Parathyroid adenoma (tissue), 2 donors: ENCODE data around the gene GFOD2.

Experiments used
- H2AFZ ChIP-seq: fragments of 300-600 bp; sonication (generic); one replicate; pipeline ENCODE4 v1.7.0; 2017; ENCODE audit warnings: antibody characterized with exemption, mild to moderate bottlenecking
- H3K27ac ChIP-seq: fragments of 300-600 bp; sonication (generic); one replicate; pipeline ENCODE4 v1.7.0; 2017
- H3K27me3 ChIP-seq: fragments of 300-600 bp; sonication (generic); one replicate; pipeline ENCODE4 v1.7.0; 2017; ENCODE audit warnings: low read length; ENCODE audit not compliant: control insufficient read depth, insufficient read depth
- H3K36me3 ChIP-seq: fragments of 300-600 bp; sonication (generic); one replicate; pipeline ENCODE4 v1.7.0; 2017; ENCODE audit warnings: low read length; ENCODE audit not compliant: control insufficient read depth, insufficient read depth
- H3K4me1 ChIP-seq: fragments of 300-600 bp; sonication (generic); one replicate; pipeline ENCODE4 v1.7.0; 2017; ENCODE audit warnings: control low read depth
- H3K4me2 ChIP-seq: fragments of 300-600 bp; sonication (generic); one replicate; pipeline ENCODE4 v1.7.0; 2017; ENCODE audit warnings: low read length
- H3K4me3 ChIP-seq: fragments of 300-600 bp; sonication (generic); one replicate; pipeline ENCODE4 v1.7.0; 2017; ENCODE audit warnings: low read depth, low read length
- H3K79me2 ChIP-seq: fragments of 300-600 bp; sonication (generic); one replicate; pipeline ENCODE4 v1.7.0; 2017; ENCODE audit warnings: control low read depth
- H3K9ac ChIP-seq: fragments of 300-600 bp; sonication (generic); one replicate; pipeline ENCODE4 v1.7.0; 2017; ENCODE audit warnings: mild to moderate bottlenecking
- H3K9me3 ChIP-seq: fragments of 300-600 bp; sonication (generic); one replicate; pipeline ENCODE4 v1.7.0; 2017; ENCODE audit warnings: low read length; ENCODE audit not compliant: control insufficient read depth
- TF ChIP-seq, protein P1 (sequence below): fragments of 300-600 bp; sonication (generic); IDR thresholded peaks from one replicate; pipeline ENCODE4 v1.7.0; 2017; ENCODE audit warnings: antibody characterized with exemption, mild to moderate bottlenecking
- donor health status: primary hyperparathyroidism.

Gene GFOD2

DNA sequence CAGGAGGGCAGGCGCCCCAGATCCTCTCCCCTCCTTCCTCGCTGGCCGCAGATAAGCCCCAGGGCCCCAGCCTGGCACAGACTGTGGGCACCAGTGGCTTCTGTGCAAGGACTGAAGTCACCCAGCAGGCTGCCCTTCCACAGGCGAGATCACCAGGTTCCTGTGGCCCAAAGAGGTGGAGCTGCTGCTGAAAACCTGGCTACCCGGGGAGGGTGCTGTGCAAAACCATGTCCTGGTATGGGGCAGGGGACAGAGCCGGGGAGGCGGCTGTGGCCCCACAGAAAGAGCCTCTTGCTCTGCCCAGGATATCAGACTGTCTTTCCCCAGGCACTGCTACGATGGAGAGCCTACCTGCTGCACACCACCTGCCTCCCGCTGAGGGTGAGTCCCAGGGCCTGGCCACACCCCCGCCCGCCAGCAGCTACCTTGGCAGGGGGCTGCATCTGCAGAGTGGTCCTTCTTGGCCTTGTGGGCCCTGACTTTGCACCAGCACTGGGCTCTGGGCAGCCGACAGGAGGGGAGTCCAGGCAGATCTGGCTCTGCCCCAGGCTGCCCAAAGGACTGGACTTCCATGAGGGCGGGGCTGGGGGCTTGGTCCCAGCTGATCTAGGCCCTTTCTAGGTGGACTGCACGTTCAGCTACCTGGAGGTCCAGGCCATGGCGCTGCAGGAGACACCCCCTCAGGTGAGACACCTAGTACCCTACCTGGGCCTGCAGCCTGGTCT, 73.6 kb downstream of the GFOD2 start:
- Histone ChIP-seq H3K27me3 (peaks cover 7% of the 10 kb centered on the region), H3K79me2 (no peaks in the 10 kb centered on the region), H3K27ac (no peak overlapping the region), H3K9me3 (no peaks in the 10 kb centered on the region), H3K36me3 (no peaks in the 10 kb centered on the region), H3K4me2 (no peak overlapping the region), H3K9ac (no peak overlapping the region), H3K4me1 (peaks cover 11% of the 10 kb centered on the region), H2AFZ (peak overlapping the region; percentile 75), H3K4me3 (no peak overlapping the region)
- TF ChIP-seq, protein P1, sequence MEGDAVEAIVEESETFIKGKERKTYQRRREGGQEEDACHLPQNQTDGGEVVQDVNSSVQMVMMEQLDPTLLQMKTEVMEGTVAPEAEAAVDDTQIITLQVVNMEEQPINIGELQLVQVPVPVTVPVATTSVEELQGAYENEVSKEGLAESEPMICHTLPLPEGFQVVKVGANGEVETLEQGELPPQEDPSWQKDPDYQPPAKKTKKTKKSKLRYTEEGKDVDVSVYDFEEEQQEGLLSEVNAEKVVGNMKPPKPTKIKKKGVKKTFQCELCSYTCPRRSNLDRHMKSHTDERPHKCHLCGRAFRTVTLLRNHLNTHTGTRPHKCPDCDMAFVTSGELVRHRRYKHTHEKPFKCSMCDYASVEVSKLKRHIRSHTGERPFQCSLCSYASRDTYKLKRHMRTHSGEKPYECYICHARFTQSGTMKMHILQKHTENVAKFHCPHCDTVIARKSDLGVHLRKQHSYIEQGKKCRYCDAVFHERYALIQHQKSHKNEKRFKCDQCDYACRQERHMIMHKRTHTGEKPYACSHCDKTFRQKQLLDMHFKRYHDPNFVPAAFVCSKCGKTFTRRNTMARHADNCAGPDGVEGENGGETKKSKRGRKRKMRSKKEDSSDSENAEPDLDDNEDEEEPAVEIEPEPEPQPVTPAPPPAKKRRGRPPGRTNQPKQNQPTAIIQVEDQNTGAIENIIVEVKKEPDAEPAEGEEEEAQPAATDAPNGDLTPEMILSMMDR: no peak

DNA sequence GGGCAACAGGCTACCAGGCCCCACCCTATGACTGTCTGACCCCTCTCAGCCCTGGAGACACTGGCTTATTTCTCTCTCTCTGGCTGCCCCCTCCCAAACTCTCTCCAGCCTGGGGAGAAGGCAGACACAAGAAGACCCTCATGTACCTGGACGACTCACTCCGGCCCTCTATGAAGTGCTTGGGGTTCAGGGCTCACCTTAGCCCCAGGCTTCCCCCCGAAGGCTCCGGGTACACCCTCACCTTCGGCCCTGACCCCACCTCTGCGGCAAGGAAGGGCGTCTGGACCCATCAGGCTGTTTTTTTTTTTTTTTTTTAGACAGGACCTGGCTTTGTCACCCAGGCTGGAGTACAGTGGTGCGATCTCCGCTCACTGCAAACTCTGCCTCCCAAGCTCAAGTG, 75.1 kb downstream of the GFOD2 start:
- no peak overlapping the region for H2AFZ ChIP-seq
- TF ChIP-seq, protein P1: no peak
- H3K9me3 ChIP-seq: no peaks in the 10 kb centered on the region
- no peak overlapping the region for H3K27ac ChIP-seq
- no peak overlapping the region for H3K4me2 ChIP-seq
- H3K9ac ChIP-seq: no peak overlapping the region
- H3K79me2 ChIP-seq: no peaks in the 10 kb centered on the region
- H3K4me1 ChIP-seq: peaks cover 11% of the 10 kb centered on the region
- no peaks in the 10 kb centered on the region for H3K36me3 ChIP-seq
- H3K4me3 ChIP-seq: no peak overlapping the region
- H3K27me3 ChIP-seq: peaks cover 7% of the 10 kb centered on the region

DNA sequence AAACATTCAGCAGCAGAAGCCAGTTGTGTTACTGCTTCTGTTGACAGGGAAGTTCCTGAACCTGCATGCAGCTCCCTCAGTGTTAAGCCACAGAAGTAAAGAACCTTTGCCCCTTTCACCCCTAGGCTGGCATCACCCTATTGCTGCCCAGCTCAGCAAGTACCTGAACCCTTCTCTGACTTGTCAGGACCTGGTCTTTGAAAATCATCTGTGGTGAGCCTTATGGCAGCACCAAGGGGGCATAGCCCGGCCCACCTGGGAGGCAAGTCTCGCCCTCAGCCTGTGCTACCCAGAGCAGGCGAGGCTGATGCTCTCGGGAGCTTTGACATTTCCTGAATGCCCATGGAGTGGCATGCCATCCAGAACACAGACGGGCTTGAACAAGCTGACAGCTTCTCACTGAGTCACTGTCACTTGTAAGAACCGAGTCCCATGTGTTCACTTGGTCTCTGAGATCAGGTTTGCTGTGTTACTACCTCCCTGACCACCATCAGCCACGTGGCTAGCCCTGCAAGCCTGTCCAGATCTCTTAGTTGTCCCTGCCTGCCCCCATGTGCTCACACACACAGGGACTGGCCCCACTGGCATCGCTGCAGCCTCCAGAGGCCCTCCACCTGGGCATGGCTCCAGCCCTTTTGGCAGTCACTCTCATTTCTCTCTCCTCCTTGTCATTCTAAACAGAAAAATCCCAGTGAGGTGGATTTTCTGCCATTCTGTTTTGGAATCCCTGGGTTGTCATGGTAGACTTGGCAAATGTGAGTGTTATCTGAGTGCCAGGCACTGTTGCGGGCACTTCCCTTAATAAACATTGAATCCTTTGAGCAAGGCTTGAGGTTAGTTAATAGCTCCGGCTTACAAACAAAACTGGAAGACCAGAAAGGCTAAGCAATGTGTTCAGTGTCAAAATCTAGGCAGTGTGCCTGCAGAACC, 77.1 kb downstream of the GFOD2 start:
- Histone ChIP-seq H3K9me3 (no peaks in the 10 kb centered on the region), H3K27me3 (no peaks in the 10 kb centered on the region), H3K4me3 (no peak overlapping the region), H2AFZ (peak overlapping the region; percentile 74), H3K4me2 (no peak overlapping the region), H3K36me3 (no peaks in the 10 kb centered on the region), H3K4me1 (peaks cover 11% of the 10 kb centered on the region), H3K27ac (peak overlapping the region; percentile 47), H3K9ac (no peak overlapping the region), H3K79me2 (no peaks in the 10 kb centered on the region)
- TF ChIP-seq, protein P1: no peak

DNA sequence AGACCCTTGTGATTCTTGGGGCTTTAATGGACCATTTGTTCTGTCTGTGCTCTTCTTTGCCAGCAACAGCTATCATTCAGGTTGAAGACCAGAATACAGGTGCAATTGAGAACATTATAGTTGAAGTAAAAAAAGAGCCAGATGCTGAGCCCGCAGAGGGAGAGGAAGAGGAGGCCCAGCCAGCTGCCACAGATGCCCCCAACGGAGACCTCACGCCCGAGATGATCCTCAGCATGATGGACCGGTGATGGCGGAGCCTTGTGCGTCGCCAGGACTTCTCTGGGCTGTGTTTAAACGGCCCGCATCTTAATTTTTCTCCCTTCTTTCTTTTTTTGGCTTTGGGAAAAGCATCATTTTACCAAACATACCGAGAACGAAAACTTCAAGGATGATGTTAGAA, 81.5 kb downstream of the GFOD2 start:
- TF ChIP-seq, protein P1: no peak
- no peaks in the 10 kb centered on the region for H3K36me3 ChIP-seq
- no peaks in the 10 kb centered on the region for H3K27me3 ChIP-seq

More for the DNA sequence above, 81.5 kb downstream of the GFOD2 start:
- Histone ChIP-seq H3K27ac (no peak overlapping the region), H3K79me2 (no peaks in the 10 kb centered on the region), H3K9me3 (no peaks in the 10 kb centered on the region), H3K4me1 (peaks cover 15% of the 10 kb centered on the region), H3K4me2 (no peak overlapping the region), H2AFZ (no peak overlapping the region), H3K9ac (no peak overlapping the region), H3K4me3 (no peak overlapping the region)
